HG03439 (cell line): Measurements from ENCODE around the gene WNT7B.

Experiments used
- ATAC-seq: cut with Tn5 transposase; IDR thresholded peaks from one replicate; pipeline ENCODE4 v1.9.1; 2021; ENCODE audit warnings: mild to moderate bottlenecking, moderate library complexity; ENCODE audit not compliant: unreplicated experiment

WNT7B gene

GRCh38 chr22:45974498-45974897 is 2.5 kb downstream of the WNT7B start:
- ATAC-seq, result no peak

DNA sequence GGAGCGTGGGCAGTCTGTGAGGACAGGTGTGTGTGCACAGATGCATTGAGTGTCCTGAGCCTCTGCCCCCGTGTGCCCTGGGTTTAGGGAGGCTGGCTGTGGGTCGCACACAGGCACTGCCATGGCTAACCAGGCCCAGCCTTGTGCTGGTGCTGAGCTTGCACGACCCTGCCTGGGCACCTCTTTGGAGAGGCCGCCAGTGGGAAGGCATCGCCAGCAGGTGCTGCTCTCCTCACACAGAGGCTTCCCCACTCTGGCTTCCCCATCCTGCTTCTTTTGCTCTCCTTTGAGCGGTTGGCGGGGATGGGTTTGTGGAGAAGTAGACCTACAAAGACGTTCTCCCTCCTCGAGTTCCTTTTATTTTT is 4.1 kb downstream of the WNT7B start:
- ATAC-seq, result no peak

- ATAC-seq, result no peak
These were observed 4.7 kb downstream of the WNT7B start for GRCh38 chr22:45972091-45972888.

DNA sequence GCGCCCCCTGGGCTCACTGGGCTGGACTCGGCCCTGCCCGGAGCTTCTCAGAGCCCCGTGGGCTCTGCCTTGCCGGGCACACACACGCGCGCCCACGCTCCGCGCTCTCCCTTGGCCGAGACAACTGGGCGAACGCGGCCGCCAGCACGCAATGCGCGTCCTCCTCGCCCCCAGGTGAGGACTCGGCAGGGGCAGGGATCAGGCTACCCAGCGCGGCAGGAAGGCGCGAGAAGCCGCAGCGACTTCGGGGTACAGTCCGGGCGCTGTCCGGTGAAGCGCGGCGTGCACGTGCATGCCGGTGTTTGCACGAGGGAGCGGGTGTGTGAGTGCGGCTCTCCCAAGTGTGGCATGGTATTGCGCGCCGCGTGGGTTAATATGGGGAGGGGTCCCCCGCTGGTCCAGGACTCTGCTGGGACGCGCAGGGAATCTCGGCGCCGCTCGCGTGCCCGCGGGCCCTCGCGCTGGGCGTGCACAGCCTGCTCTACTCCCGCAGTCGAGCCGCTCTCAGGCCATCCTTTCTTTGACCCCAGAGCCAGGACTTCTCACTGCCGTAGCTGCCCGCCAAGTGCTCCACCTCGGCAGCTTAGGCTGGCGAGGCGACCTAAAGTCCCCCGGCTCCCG is 5.4 kb downstream of the WNT7B start:
- no peak for ATAC-seq

DNA sequence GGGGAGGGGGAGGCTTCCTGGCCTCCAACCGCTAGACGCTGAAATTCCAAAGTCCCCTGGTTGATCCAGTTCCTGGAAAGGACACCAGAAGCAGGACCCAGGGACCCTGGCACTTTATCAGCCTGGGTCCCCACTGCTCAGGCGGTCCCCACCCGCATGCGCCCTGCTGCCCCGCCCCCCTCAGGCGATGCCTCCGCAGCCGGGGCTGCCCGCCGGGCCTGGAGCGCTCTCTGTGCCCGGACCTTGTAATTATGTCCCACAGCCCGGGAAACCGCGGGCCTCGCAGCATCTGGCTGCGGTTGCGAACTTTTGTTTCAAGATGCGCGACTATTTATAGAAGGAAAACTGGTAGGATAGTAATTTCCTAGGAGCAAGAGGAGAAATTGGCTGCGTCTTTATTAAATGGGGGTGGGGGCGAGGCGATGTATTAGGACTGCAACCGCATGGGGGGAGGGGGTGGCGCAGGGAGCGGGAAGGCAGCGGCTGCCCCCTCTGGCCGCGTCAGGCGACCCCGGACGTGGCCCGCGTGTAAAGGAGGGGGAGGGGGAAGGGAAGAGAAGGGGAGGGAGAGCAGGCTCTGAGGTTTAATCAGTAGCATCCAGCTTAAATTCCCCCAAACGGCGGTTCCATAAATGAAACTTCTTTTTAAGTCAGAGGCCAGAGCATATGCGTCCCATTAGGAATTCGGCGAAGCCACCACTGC is 6.1 kb downstream of the WNT7B start:
- no peak for ATAC-seq

DNA sequence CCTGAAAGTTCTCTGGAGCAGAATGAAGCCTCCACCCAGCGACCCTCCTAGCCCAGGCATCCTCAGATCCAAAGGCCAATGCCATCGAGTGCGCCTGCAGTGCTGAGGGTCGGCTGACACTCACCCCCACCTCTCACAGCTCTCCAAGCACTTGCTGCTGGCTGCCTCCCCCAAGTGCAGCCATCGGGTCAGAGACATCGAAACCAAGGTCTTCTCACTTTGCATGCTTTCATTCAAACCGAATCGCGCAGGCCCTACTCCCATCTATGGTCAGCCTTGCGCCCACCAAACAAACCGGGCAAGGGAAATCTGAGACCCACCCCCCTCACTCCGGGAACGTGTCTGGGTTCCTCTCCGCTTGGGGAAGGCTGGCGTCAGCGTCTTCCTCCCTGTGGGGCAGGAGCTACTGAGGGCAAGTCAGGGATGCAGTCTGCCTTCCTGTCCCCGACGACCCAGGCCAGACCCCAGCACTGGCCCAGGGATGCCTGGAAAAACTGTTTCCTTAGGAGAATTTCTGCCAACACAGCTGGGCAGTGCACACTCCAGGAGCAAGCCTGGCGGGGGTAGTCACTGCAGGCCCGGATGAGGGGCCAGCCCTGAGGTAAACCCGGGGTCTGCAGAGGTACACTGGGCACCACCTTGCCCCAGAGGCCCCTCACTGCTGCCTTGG is 7.0 kb downstream of the WNT7B start:
- no peak for ATAC-seq

DNA sequence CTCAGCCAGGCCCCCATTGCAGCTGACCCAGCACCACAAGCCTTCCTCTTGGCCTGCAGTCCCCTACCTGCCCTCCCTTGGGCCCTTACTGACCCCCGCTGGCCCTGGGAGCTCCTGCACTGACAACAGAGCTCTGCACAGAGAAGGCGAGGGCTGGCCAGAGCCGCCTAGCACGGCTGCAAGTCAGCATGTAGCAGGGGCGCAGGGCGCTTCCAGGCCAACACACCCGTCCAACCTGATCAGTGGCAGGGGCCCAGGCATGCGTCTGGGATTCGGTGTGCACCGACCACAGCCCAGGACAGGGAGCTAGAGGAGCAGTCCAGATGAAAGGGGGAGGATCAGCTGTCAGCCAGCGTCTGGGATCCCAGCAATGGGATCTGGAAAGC is 7.6 kb downstream of the WNT7B start:
- ATAC-seq, result no peak

DNA sequence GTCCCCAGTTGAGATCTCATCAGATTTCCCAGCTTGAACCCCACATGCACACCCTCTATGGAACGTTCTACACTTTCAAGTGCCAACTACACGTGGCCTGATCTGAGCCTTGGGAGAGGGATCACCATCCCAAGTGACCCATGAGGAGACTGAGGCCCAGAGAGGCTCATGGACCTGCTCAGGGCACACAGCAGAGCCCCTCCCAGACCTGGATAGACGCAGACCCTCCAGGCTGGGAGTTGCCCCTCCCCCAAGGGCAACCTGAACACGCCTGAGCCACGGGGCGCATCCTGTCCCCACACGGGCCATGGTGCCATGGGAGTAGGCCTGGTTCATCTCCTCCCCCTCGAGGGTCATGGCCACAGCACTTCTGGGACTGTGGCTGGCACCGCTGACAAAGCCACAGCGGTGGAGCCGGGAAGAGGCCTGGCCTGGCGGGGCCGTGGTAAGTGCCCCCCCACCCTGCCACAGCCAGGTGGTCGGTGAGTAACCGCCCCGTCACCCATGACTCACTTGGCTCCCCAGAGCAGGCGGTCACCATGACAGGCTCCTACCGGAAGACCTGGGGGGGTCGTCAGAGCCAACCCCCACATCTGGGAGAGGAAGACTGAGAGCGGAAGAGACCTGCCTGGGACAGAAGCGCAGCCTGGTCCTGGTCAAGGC is 8.1 kb downstream of the WNT7B start:
- ATAC-seq, result no peak

DNA sequence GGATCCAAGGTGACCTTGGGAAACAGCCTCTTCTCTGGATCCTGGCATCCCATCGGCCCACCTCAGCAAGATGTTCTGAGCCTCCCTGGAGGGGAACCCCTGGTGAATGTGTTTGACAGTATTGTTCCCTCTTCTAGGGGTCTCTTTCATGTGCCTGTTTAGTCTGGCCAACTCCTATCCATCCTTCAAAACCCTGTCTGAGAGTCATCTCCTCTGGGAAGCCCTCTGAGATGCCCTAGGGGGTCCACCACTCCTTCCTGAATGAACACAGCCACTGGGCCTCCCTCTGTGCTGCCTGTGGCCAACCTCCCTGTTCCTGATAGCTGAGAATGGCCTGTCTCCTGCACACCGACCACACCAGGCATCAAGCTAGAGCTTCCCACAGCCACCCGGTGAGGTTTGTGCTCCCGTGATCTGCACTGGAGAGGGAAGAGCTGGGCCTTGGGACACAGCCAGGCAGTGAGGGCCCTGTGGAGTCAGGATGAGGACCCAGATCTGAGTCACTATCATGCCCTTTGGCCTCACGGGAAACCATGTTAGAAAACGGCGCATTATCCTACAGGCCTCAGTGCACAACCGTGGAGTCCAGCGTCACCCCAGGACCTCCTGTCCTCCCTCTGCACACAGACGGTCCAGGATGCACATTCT is 8.8 kb downstream of the WNT7B start:
- ATAC-seq, result no peak

GRCh38 chr22:45966895-45967365 is 10.0 kb downstream of the WNT7B start:
- no peak for ATAC-seq

GRCh38 chr22:45966320-45966894 is 10.6 kb downstream of the WNT7B start:
- ATAC-seq, result no peak

- no peak for ATAC-seq
These were observed 11.4 kb downstream of the WNT7B start for GRCh38 chr22:45965563-45965962.

GRCh38 chr22:45964926-45965527 is 11.9 kb downstream of the WNT7B start:
- ATAC-seq, result no peak

GRCh38 chr22:45964372-45964771 is 12.6 kb downstream of the WNT7B start:
- no peak for ATAC-seq

GRCh38 chr22:45963821-45964220 is 13.1 kb downstream of the WNT7B start:
- ATAC-seq, result no peak

GRCh38 chr22:45962756-45963324 is 14.1 kb downstream of the WNT7B start:
- ATAC-seq, result no peak

- no peak for ATAC-seq
These were observed 14.6 kb downstream of the WNT7B start for GRCh38 chr22:45962434-45962718.

GRCh38 chr22:45961679-45962433 is 15.1 kb downstream of the WNT7B start:
- ATAC-seq, result no peak
